ENCODE results near the gene USP2.

The USP2 gene

DNA sequence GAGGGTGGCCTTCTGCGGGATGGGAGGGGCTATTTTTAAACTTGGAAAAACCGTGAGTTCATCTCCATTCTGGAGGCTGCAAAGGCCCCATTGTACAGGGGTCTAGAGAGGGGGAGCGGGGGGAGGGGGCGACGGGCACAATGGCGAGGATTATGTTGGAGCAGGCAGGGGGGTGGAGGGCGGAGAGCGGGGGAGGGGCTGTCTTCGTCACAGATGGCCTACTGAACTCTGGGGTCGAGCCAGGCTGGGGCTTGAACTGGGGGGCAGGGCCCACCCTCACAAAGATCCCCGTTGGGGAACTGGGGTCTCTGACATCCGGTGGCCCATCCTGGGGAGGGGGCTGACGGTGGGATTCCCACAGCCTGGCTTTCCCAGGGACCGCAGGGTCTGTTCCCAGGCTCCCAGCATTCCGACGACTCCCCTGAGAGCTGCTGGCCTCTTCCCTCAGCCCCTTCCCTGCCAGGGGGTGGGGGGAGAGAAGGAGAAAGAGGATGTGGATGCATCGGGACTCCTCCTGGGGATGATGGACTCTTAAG is 61.2 kb downstream of the USP2 start:
- no peaks in the 10 kb centered on the region for H3K27me3 ChIP-seq (ENCODE audit: low read length)
- H3K27ac ChIP-seq (ENCODE audit: low read depth, low read length): no peak overlapping the region
- peak overlapping the region; percentile 63 for H3K4me2 ChIP-seq (ENCODE audit: low read depth, low read length, poor library complexity, severe bottlenecking)
- no peaks in the 10 kb centered on the region for H3K79me2 ChIP-seq (ENCODE audit: insufficient read depth, low read length)
- TF ChIP-seq EZH2phosphoT487 (conservative IDR thresholded peaks at IDR 0.05; ENCODE audit: low read length): no peak
- TF ChIP-seq CTCF (IDR thresholded peaks at IDR 0.05; ENCODE audit: insufficient read depth, low read length, poor library complexity, severe bottlenecking): no peak
- H4K20me1 ChIP-seq (ENCODE audit: low read depth, low read length): no peaks in the 10 kb centered on the region
- H3K9ac ChIP-seq (ENCODE audit: low read length): peak overlapping the region; percentile 56
- no peaks in the 10 kb centered on the region for H3K9me3 ChIP-seq (ENCODE audit: insufficient read depth, low read length)
- no peak overlapping the region for H3K4me3 ChIP-seq (ENCODE audit: insufficient read depth, low read length, poor library complexity, severe bottlenecking)
- no peaks in the 10 kb centered on the region for H3K9me2 ChIP-seq (replicated peaks; ENCODE audit: insufficient read depth, low read length)
- peaks cover 6% of the 10 kb centered on the region; the same call in 1 of the 2 replicates for H3F3A ChIP-seq (ENCODE audit: insufficient read depth)
- no peaks in the 10 kb centered on the region for H3K36me3 ChIP-seq (ENCODE audit: low read length)
- no peak overlapping the region for H2AFZ ChIP-seq (ENCODE audit: low read depth, low read length, severe bottlenecking)

DNA sequence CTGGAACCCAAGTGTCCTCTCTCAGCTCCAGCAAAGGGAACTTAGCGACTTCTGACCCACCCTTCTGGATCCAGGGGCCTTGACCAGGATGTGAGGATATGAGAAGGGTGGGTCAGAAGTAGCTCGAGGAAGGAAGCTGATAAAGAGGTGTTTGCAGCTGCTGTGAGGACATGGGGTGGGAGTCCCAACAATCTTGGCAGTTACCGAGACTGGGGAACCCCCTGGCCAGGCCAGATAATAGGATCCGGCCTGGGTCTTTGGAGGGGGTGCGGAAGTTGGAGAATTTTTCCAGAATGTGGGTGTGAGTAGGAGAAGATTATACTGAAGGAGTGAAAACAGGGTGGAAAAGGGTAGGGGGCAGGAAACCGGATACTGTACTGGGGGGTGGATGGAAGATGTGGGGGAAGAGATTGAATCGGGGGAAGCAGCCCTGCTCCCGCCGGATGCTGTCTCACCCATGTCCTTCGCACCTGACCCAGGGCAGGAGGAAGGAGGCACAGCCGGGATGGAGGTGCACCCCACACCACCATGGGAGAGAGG is 61.7 kb downstream of the USP2 start:
- Histone ChIP-seq H2AFZ (ENCODE audit: low read depth, low read length, severe bottlenecking) (no peak overlapping the region), H3K79me2 (ENCODE audit: insufficient read depth, low read length) (no peaks in the 10 kb centered on the region), H3F3A (ENCODE audit: insufficient read depth) (peaks cover 6% of the 10 kb centered on the region; the same call in 1 of the 2 replicates), H3K27ac (ENCODE audit: low read depth, low read length) (no peak overlapping the region), H3K27me3 (ENCODE audit: low read length) (no peaks in the 10 kb centered on the region), H3K9ac (ENCODE audit: low read length) (no peak overlapping the region), H3K9me2 (replicated peaks; ENCODE audit: insufficient read depth, low read length) (no peaks in the 10 kb centered on the region), H3K4me3 (ENCODE audit: insufficient read depth, low read length, poor library complexity, severe bottlenecking) (no peak overlapping the region), H3K9me3 (ENCODE audit: insufficient read depth, low read length) (no peaks in the 10 kb centered on the region), H3K36me3 (ENCODE audit: low read length) (no peaks in the 10 kb centered on the region), H4K20me1 (ENCODE audit: low read depth, low read length) (no peaks in the 10 kb centered on the region), H3K4me2 (ENCODE audit: low read depth, low read length, poor library complexity, severe bottlenecking) (no peak overlapping the region)
- no peak for TF ChIP-seq EZH2phosphoT487 (conservative IDR thresholded peaks at IDR 0.05; ENCODE audit: low read length)
- TF ChIP-seq CTCF (IDR thresholded peaks at IDR 0.05; ENCODE audit: insufficient read depth, low read length, poor library complexity, severe bottlenecking): no peak

DNA sequence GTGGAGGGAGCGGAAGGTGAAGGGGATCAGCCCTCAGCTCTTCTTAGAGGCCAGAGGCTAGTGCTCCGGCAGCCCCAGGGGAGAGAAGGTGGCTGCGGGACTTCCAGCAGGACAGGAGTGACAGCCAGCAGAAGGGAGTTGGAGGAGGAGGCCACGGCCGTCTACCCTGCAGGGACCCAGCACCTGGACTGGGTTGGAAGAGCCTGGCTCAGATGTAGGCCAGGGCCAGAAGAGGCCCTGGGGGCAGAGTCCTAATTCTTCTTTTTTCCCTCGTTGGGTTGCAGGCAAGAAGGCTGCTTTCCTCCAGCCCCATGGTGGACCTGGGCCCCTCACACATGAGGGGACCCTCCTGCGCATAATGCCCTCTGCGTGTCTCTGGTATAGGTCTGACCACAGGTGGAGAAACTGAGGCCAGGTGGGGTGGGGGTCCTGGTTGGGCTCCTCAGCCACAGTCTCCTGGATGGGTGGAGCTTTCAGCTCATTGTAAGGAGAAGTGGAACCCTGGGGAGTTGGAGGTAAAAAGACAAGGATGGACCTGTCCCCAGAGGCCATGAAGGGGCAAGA is 62.3 kb downstream of the USP2 start:
- Histone ChIP-seq H2AFZ (ENCODE audit: low read depth, low read length, severe bottlenecking) (no peak overlapping the region), H3K9ac (ENCODE audit: low read length) (no peak overlapping the region)
- TF ChIP-seq EZH2phosphoT487 (conservative IDR thresholded peaks at IDR 0.05; ENCODE audit: low read length): no peak
- TF ChIP-seq CTCF (IDR thresholded peaks at IDR 0.05; ENCODE audit: insufficient read depth, low read length, poor library complexity, severe bottlenecking): no peak

More for the DNA sequence above, 62.3 kb downstream of the USP2 start:
- H3K9me3 ChIP-seq (ENCODE audit: insufficient read depth, low read length): no peaks in the 10 kb centered on the region
- no peak overlapping the region for H3K4me3 ChIP-seq (ENCODE audit: insufficient read depth, low read length, poor library complexity, severe bottlenecking)
- no peaks in the 10 kb centered on the region for H3K27me3 ChIP-seq (ENCODE audit: low read length)
- H3K36me3 ChIP-seq (ENCODE audit: low read length): no peaks in the 10 kb centered on the region
- no peaks in the 10 kb centered on the region for H4K20me1 ChIP-seq (ENCODE audit: low read depth, low read length)
- H3K79me2 ChIP-seq (ENCODE audit: insufficient read depth, low read length): no peaks in the 10 kb centered on the region
- no peak overlapping the region for H3K4me2 ChIP-seq (ENCODE audit: low read depth, low read length, poor library complexity, severe bottlenecking)
- H3F3A ChIP-seq (ENCODE audit: insufficient read depth): peaks cover 6% of the 10 kb centered on the region; the same call in 1 of the 2 replicates
- no peaks in the 10 kb centered on the region for H3K9me2 ChIP-seq (replicated peaks; ENCODE audit: insufficient read depth, low read length)
- no peak overlapping the region for H3K27ac ChIP-seq (ENCODE audit: low read depth, low read length)
